Measurements from ENCODE around the gene LIN52.
"Not testable (repeated sequence)": the region's sequence is repeated elsewhere in the genome, so short reads cannot be mapped to it uniquely, and the experiment has no call there.

GRCh38 chr14:74111395-74112216, 26.9 kb downstream of the LIN52 start:
- TF ChIP-seq, protein P1, sequence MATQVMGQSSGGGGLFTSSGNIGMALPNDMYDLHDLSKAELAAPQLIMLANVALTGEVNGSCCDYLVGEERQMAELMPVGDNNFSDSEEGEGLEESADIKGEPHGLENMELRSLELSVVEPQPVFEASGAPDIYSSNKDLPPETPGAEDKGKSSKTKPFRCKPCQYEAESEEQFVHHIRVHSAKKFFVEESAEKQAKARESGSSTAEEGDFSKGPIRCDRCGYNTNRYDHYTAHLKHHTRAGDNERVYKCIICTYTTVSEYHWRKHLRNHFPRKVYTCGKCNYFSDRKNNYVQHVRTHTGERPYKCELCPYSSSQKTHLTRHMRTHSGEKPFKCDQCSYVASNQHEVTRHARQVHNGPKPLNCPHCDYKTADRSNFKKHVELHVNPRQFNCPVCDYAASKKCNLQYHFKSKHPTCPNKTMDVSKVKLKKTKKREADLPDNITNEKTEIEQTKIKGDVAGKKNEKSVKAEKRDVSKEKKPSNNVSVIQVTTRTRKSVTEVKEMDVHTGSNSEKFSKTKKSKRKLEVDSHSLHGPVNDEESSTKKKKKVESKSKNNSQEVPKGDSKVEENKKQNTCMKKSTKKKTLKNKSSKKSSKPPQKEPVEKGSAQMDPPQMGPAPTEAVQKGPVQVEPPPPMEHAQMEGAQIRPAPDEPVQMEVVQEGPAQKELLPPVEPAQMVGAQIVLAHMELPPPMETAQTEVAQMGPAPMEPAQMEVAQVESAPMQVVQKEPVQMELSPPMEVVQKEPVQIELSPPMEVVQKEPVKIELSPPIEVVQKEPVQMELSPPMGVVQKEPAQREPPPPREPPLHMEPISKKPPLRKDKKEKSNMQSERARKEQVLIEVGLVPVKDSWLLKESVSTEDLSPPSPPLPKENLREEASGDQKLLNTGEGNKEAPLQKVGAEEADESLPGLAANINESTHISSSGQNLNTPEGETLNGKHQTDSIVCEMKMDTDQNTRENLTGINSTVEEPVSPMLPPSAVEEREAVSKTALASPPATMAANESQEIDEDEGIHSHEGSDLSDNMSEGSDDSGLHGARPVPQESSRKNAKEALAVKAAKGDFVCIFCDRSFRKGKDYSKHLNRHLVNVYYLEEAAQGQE (IDR thresholded peaks at IDR 0.05; ENCODE audit: borderline replicate concordance), result not testable (repeated sequence)
- TF ChIP-seq MXI1 (conservative IDR thresholded peaks at IDR 0.05; ENCODE audit: poor library complexity, severe bottlenecking), result not testable (repeated sequence)
